DMS 273 treated with DMSO at 0.1 percent for 48 hours (cell line): ENCODE measurements around the gene ZMAT5.

Experiments
- DNase-seq: peaks from one replicate; lab custom pipeline; 2025; lab: John Stamatoyannopoulos, UW

Gene ZMAT5

GRCh38 chr22:29753808-29754657 lies 12.8 kb downstream of the ZMAT5 start:
- DNase-seq, result no peak

GRCh38 chr22:29751669-29752068 lies 15.1 kb downstream of the ZMAT5 start:
- DNase-seq, result no peak

GRCh38 chr22:29750559-29751538 lies 16.0 kb downstream of the ZMAT5 start:
- DNase-seq, result no peak

- DNase-seq, result no peak
Observed at GRCh38 chr22:29750029-29750428, 16.8 kb downstream of the ZMAT5 start.

GRCh38 chr22:29748248-29748893 lies 18.4 kb downstream of the ZMAT5 start:
- DNase-seq, result no peak

- no peak for DNase-seq
Observed at GRCh38 chr22:29747832-29748231, 19.0 kb downstream of the ZMAT5 start.

GRCh38 chr22:29744902-29745301 lies 21.9 kb downstream of the ZMAT5 start:
- peak; percentile 93 for DNase-seq

GRCh38 chr22:29742326-29742725 lies 24.5 kb downstream of the ZMAT5 start:
- no peak for DNase-seq

GRCh38 chr22:29741926-29742325 lies 24.9 kb downstream of the ZMAT5 start:
- no peak for DNase-seq

- DNase-seq, result no peak
Observed at GRCh38 chr22:29740216-29740615, 26.6 kb downstream of the ZMAT5 start.

- DNase-seq, result no peak
Observed at GRCh38 chr22:29739346-29739875, 27.4 kb downstream of the ZMAT5 start.

- no peak for DNase-seq
Observed at GRCh38 chr22:29738118-29738815, 28.5 kb downstream of the ZMAT5 start.

- no peak for DNase-seq
Observed at GRCh38 chr22:29737251-29738117, 29.3 kb downstream of the ZMAT5 start.

GRCh38 chr22:29735416-29735815 lies 31.4 kb downstream of the ZMAT5 start:
- no peak for DNase-seq

GRCh38 chr22:29734838-29735237 lies 32.0 kb downstream of the ZMAT5 start:
- no peak for DNase-seq

- DNase-seq, result no peak
Observed at GRCh38 chr22:29734406-29734805, 32.4 kb downstream of the ZMAT5 start.

- no peak for DNase-seq
Observed at GRCh38 chr22:29733362-29734201, 33.2 kb downstream of the ZMAT5 start.

- no peak for DNase-seq
Observed at GRCh38 chr22:29732883-29733282, 33.9 kb downstream of the ZMAT5 start.

- DNase-seq, result no peak
Observed at GRCh38 chr22:29731058-29731850, 35.6 kb downstream of the ZMAT5 start.
